MM.1S (cell line): ENCODE results near the gene ZNF107.

Experiments
- DNase-seq: peaks from one replicate; pipeline ENCODE4 v3.0.0-alpha.2; 2015
- H2AFZ ChIP-seq: fragments of 300-600 bp; sonication (generic); 2 replicates; pipeline ENCODE4 v1.6.0; 2016; ENCODE audit warnings: antibody characterized with exemption, low read length
- H3F3A ChIP-seq: fragments of 300-600 bp; sonication (generic); 2 replicates; pipeline ENCODE4 v1.6.1; 2016; ENCODE audit warnings: mild to moderate bottlenecking, antibody characterized with exemption, low read length, moderate library complexity, mixed read lengths; ENCODE audit not compliant: insufficient read depth
- H3K27ac ChIP-seq: fragments of 300-600 bp; sonication (generic); 2 replicates; pipeline ENCODE4 v1.5.1; 2016; ENCODE audit warnings: mild to moderate bottlenecking, low read length
- H3K27me3 ChIP-seq: fragments of 300-600 bp; sonication (generic); replicated peaks from 2 replicates; pipeline ENCODE4 v1.6.0; 2016; ENCODE audit warnings: low read length; ENCODE audit not compliant: insufficient read depth
- H3K36me3 ChIP-seq: fragments of 300-600 bp; sonication (generic); replicated peaks from 2 replicates; pipeline ENCODE4 v1.6.1; 2016; ENCODE audit warnings: mild to moderate bottlenecking, low read length, mixed read lengths; ENCODE audit not compliant: insufficient read depth
- H3K4me1 ChIP-seq: fragments of 300-600 bp; sonication (generic); 2 replicates; pipeline ENCODE4 v1.6.1; 2016; ENCODE audit warnings: low read length, mixed read lengths
- H3K4me2 ChIP-seq: fragments of 300-600 bp; sonication (generic); 2 replicates; pipeline ENCODE4 v1.6.0; 2016; ENCODE audit warnings: low read depth, low read length
- H3K4me3 ChIP-seq: fragments of 300-600 bp; sonication (generic); 2 replicates; pipeline ENCODE4 v1.5.1; 2016; ENCODE audit warnings: low read length, mixed read lengths
- H3K79me2 ChIP-seq: fragments of 300-600 bp; sonication (generic); 2 replicates; pipeline ENCODE4 v1.6.1; 2016; ENCODE audit warnings: mixed run types, low read length, mixed read lengths
- H3K9ac ChIP-seq: fragments of 300-600 bp; sonication (generic); 2 replicates; pipeline ENCODE4 v1.6.1; 2016; ENCODE audit warnings: low read length, mixed read lengths
- H3K9me2 ChIP-seq: fragments of 300-600 bp; sonication (generic); replicated peaks from 2 replicates; pipeline ENCODE4 v1.6.1; 2016; ENCODE audit warnings: mild to moderate bottlenecking, low read length, mixed read lengths; ENCODE audit not compliant: insufficient read depth
- H3K9me3 ChIP-seq: fragments of 300-600 bp; sonication (generic); replicated peaks from 2 replicates; pipeline ENCODE4 v1.6.1; 2016; ENCODE audit warnings: mild to moderate bottlenecking, low read length, mixed read lengths; ENCODE audit not compliant: insufficient read depth
- H4K20me1 ChIP-seq: fragments of 300-600 bp; sonication (generic); 2 replicates; pipeline ENCODE4 v1.6.1; 2016; ENCODE audit warnings: mild to moderate bottlenecking, low read length, moderate library complexity, mixed read lengths; ENCODE audit not compliant: insufficient read depth
- CTCF ChIP-seq: fragments of 300-600 bp; sonication (generic); IDR thresholded peaks from 2 replicates; pipeline ENCODE4 v1.5.1; 2016; ENCODE audit warnings: antibody characterized with exemption, low read length, mixed read lengths
- EZH2 ChIP-seq: fragments of 300-600 bp; sonication (generic); optimal IDR thresholded peaks from 2 replicates; pipeline ENCODE3; 2017; ENCODE audit warnings: low read depth, mild to moderate bottlenecking, antibody characterized with exemption, low read length, mixed read lengths
- EZH2phosphoT487 ChIP-seq: fragments of 300-600 bp; sonication (generic); IDR thresholded peaks from 2 replicates; pipeline ENCODE4 v1.6.1; 2018; ENCODE audit warnings: antibody characterized with exemption, low read length

ZNF107 gene

GRCh38 chr7:64636386-64636785, 29.5 kb upstream of the ZNF107 start:
- no peaks in the 10 kb centered on the region for H3K79me2 ChIP-seq
- H4K20me1 ChIP-seq, result no peaks in the 10 kb centered on the region
- H3K4me1 ChIP-seq, result no peaks in the 10 kb centered on the region
- no peak overlapping the region for H3K4me3 ChIP-seq
- TF ChIP-seq CTCF (peak; percentile 29; the same call in 1 of the 2 replicates), EZH2phosphoT487 (no peak)
- no peak overlapping the region for H3K9ac ChIP-seq
- H3K27ac ChIP-seq, result no peak overlapping the region
- no peaks in the 10 kb centered on the region for H3K36me3 ChIP-seq
- H3K9me2 ChIP-seq, result no peaks in the 10 kb centered on the region
- no peaks in the 10 kb centered on the region for H3K27me3 ChIP-seq
- no peaks in the 10 kb centered on the region for H3F3A ChIP-seq
- no peak overlapping the region for H2AFZ ChIP-seq
- no peak for DNase-seq
- H3K9me3 ChIP-seq, result no peaks in the 10 kb centered on the region
- no peak overlapping the region for H3K4me2 ChIP-seq

- no peak for TF ChIP-seq EZH2phosphoT487
- TF ChIP-seq EZH2, result no peak
- no peak for TF ChIP-seq CTCF
- Histone ChIP-seq H2AFZ (no peak overlapping the region), H3F3A (no peaks in the 10 kb centered on the region), H3K9me2 (no peaks in the 10 kb centered on the region), H3K27ac (no peak overlapping the region), H3K9ac (no peak overlapping the region), H4K20me1 (no peaks in the 10 kb centered on the region), H3K4me2 (no peak overlapping the region), H3K27me3 (no peaks in the 10 kb centered on the region), H3K36me3 (no peaks in the 10 kb centered on the region), H3K9me3 (no peaks in the 10 kb centered on the region), H3K4me3 (no peak overlapping the region), H3K79me2 (no peaks in the 10 kb centered on the region), H3K4me1 (no peaks in the 10 kb centered on the region)
- no peak for DNase-seq
These were observed 28.1 kb upstream of the ZNF107 start for GRCh38 chr7:64637521-64638445.

- no peaks in the 10 kb centered on the region for H3K4me1 ChIP-seq
- H3K4me3 ChIP-seq, result no peak overlapping the region
- no peaks in the 10 kb centered on the region for H3K9me2 ChIP-seq
- H3K27ac ChIP-seq, result no peak overlapping the region
- no peaks in the 10 kb centered on the region for H3K9me3 ChIP-seq
- no peak overlapping the region for H3K4me2 ChIP-seq
- H4K20me1 ChIP-seq, result no peaks in the 10 kb centered on the region
- DNase-seq, result no peak
- no peak overlapping the region for H2AFZ ChIP-seq
- H3K27me3 ChIP-seq, result no peaks in the 10 kb centered on the region
- H3K36me3 ChIP-seq, result no peaks in the 10 kb centered on the region
- H3F3A ChIP-seq, result no peaks in the 10 kb centered on the region
- H3K9ac ChIP-seq, result no peak overlapping the region
- TF ChIP-seq CTCF (no peak), EZH2phosphoT487 (no peak), EZH2 (no peak)
- no peaks in the 10 kb centered on the region for H3K79me2 ChIP-seq
These were observed 27.1 kb upstream of the ZNF107 start for GRCh38 chr7:64638822-64639221.
